Measurements from ENCODE around the gene RAD51B.

Gene RAD51B

GRCh38 chr14:68172627-68173026, 353.0 kb downstream of the RAD51B start:
- H3K9me2 ChIP-seq (replicated peaks; ENCODE audit: insufficient read depth, low read length), result no peaks in the 10 kb centered on the region
- no peaks in the 10 kb centered on the region for H3K9me3 ChIP-seq (replicated peaks; ENCODE audit: insufficient read depth, low read length)
- no peaks in the 10 kb centered on the region for H3K79me2 ChIP-seq (ENCODE audit: low read length)
- no peaks in the 10 kb centered on the region for H3K36me3 ChIP-seq (replicated peaks; ENCODE audit: insufficient read depth, low read length)
- no peaks in the 10 kb centered on the region for H4K20me1 ChIP-seq (ENCODE audit: insufficient read depth, low read length)
- H3K27me3 ChIP-seq (replicated peaks; ENCODE audit: insufficient read depth, low read length), result no peaks in the 10 kb centered on the region
- H3K9ac ChIP-seq (ENCODE audit: low read length), result no peak overlapping the region
- no peak overlapping the region for H3K4me2 ChIP-seq (ENCODE audit: low read depth, low read length)
- TF ChIP-seq EZH2 (optimal IDR thresholded peaks at IDR 0.05; ENCODE audit: low read depth, low read length) (no peak), EZH2phosphoT487 (IDR thresholded peaks at IDR 0.05; ENCODE audit: low read length) (no peak), CTCF (IDR thresholded peaks at IDR 0.05; ENCODE audit: low read length) (no peak)
- H3K4me3 ChIP-seq (ENCODE audit: low read length), result no peak overlapping the region
- DNase-seq, result no peak
- no peak overlapping the region for H2AFZ ChIP-seq (ENCODE audit: low read length)
- H3F3A ChIP-seq (ENCODE audit: insufficient read depth, low read length), result no peaks in the 10 kb centered on the region
- no peaks in the 10 kb centered on the region for H3K4me1 ChIP-seq (ENCODE audit: low read length)
- no peak overlapping the region for H3K27ac ChIP-seq (ENCODE audit: low read length)

- H3K9ac ChIP-seq (ENCODE audit: low read length), result no peak overlapping the region
- H3F3A ChIP-seq (ENCODE audit: insufficient read depth, low read length), result no peaks in the 10 kb centered on the region
- no peaks in the 10 kb centered on the region for H3K27me3 ChIP-seq (replicated peaks; ENCODE audit: insufficient read depth, low read length)
- H3K4me3 ChIP-seq (ENCODE audit: low read length), result no peak overlapping the region
- H3K4me1 ChIP-seq (ENCODE audit: low read length), result no peaks in the 10 kb centered on the region
- no peak overlapping the region for H3K4me2 ChIP-seq (ENCODE audit: low read depth, low read length)
- TF ChIP-seq EZH2 (optimal IDR thresholded peaks at IDR 0.05; ENCODE audit: low read depth, low read length), result no peak
- no peak for TF ChIP-seq CTCF (IDR thresholded peaks at IDR 0.05; ENCODE audit: low read length)
- no peak for TF ChIP-seq EZH2phosphoT487 (IDR thresholded peaks at IDR 0.05; ENCODE audit: low read length)
- H2AFZ ChIP-seq (ENCODE audit: low read length), result no peak overlapping the region
- H3K9me2 ChIP-seq (replicated peaks; ENCODE audit: insufficient read depth, low read length), result no peaks in the 10 kb centered on the region
- H3K79me2 ChIP-seq (ENCODE audit: low read length), result no peaks in the 10 kb centered on the region
- no peaks in the 10 kb centered on the region for H3K9me3 ChIP-seq (replicated peaks; ENCODE audit: insufficient read depth, low read length)
- no peak overlapping the region for H3K27ac ChIP-seq (ENCODE audit: low read length)
- no peaks in the 10 kb centered on the region for H4K20me1 ChIP-seq (ENCODE audit: insufficient read depth, low read length)
- no peaks in the 10 kb centered on the region for H3K36me3 ChIP-seq (replicated peaks; ENCODE audit: insufficient read depth, low read length)
- no peak for DNase-seq
Measured at GRCh38 chr14:68173227-68173972, 353.8 kb downstream of the RAD51B start.

- Histone ChIP-seq H3K27me3 (replicated peaks; ENCODE audit: insufficient read depth, low read length) (no peaks in the 10 kb centered on the region), H3K9me3 (replicated peaks; ENCODE audit: insufficient read depth, low read length) (no peaks in the 10 kb centered on the region), H3K79me2 (ENCODE audit: low read length) (no peaks in the 10 kb centered on the region), H3K36me3 (replicated peaks; ENCODE audit: insufficient read depth, low read length) (no peaks in the 10 kb centered on the region), H3K4me2 (ENCODE audit: low read depth, low read length) (no peak overlapping the region), H3K9ac (ENCODE audit: low read length) (no peak overlapping the region), H3F3A (ENCODE audit: insufficient read depth, low read length) (no peaks in the 10 kb centered on the region), H3K4me3 (ENCODE audit: low read length) (no peak overlapping the region), H3K9me2 (replicated peaks; ENCODE audit: insufficient read depth, low read length) (no peaks in the 10 kb centered on the region), H4K20me1 (ENCODE audit: insufficient read depth, low read length) (no peaks in the 10 kb centered on the region), H2AFZ (ENCODE audit: low read length) (no peak overlapping the region), H3K4me1 (ENCODE audit: low read length) (no peaks in the 10 kb centered on the region), H3K27ac (ENCODE audit: low read length) (no peak overlapping the region)
- no peak for TF ChIP-seq EZH2 (optimal IDR thresholded peaks at IDR 0.05; ENCODE audit: low read depth, low read length)
- TF ChIP-seq CTCF (IDR thresholded peaks at IDR 0.05; ENCODE audit: low read length), result no peak
- TF ChIP-seq EZH2phosphoT487 (IDR thresholded peaks at IDR 0.05; ENCODE audit: low read length), result no peak
- DNase-seq, result no peak
Measured at GRCh38 chr14:68174446-68174845, 354.9 kb downstream of the RAD51B start.
